HG03571 (cell line): ENCODE data around the gene ADGRA3.

ENCODE experiments used
- ATAC-seq: cut with Tn5 transposase; IDR thresholded peaks from one replicate; pipeline ENCODE4 v1.9.1; 2021; ENCODE audit not compliant: unreplicated experiment

Gene ADGRA3

DNA sequence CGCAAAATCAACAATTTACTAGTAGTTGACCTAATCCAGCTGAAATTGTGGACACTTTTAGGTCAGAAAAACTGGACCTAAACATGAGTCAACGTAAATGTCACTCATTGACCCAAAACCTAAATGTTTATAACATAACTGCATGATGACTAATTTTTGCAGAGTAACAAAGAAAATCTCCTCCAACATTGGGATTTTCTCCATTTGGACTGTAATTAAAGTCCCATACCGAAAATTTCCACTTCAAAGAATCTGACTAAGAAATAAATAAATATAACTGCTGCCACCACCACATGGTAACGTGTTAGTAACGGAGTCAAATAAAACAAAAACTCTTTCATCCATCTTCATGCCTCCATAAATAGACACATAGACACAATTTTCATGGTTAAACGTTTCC, 1.9 kb downstream of the ADGRA3 start:
- no peak for ATAC-seq

- ATAC-seq, result no peak
Measured at GRCh38 chr4:22512306-22512705, 3.6 kb downstream of the ADGRA3 start.

- ATAC-seq, result no peak
Measured at GRCh38 chr4:22510750-22511149, 5.1 kb downstream of the ADGRA3 start.

DNA sequence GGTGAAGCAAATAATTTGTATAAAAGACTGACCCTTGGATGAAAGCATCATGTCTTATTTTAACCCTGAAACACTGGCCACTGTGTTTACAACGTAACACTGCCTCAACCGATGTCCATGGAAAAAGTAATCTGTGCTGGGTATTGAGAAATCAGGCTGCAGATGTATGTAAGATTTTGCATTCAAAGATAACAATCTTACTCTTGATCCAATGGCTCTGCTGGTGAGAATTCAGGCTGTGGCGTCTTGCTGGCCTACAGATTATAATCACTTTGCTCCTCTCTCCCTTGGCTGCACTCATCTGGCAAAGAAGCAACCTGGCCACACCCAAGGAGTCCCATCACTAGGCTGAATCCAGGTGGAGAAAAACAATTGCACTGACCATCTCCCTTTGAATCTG, 7.5 kb downstream of the ADGRA3 start:
- no peak for ATAC-seq

DNA sequence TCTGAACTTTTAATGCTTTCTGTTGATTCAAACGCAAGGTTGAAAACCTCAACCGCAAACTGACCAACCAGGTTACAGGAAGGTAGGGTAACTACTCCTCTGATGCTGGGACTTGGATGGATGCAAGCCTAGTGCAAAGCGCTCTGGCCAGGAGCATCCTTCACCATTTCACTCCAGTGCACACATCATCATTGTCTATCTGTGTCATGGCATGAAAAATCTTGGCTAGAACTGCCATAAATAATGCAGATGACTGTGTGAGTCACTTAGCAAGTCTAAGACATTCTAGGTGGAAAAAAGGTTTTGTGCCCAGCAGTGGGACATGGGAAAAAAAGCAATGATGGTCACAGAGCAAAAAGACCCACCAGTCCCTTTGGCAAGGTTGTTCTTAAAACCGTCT, 10.9 kb downstream of the ADGRA3 start:
- ATAC-seq, result no peak

- ATAC-seq, result no peak
Measured at GRCh38 chr4:22504447-22504846, 11.4 kb downstream of the ADGRA3 start.

DNA sequence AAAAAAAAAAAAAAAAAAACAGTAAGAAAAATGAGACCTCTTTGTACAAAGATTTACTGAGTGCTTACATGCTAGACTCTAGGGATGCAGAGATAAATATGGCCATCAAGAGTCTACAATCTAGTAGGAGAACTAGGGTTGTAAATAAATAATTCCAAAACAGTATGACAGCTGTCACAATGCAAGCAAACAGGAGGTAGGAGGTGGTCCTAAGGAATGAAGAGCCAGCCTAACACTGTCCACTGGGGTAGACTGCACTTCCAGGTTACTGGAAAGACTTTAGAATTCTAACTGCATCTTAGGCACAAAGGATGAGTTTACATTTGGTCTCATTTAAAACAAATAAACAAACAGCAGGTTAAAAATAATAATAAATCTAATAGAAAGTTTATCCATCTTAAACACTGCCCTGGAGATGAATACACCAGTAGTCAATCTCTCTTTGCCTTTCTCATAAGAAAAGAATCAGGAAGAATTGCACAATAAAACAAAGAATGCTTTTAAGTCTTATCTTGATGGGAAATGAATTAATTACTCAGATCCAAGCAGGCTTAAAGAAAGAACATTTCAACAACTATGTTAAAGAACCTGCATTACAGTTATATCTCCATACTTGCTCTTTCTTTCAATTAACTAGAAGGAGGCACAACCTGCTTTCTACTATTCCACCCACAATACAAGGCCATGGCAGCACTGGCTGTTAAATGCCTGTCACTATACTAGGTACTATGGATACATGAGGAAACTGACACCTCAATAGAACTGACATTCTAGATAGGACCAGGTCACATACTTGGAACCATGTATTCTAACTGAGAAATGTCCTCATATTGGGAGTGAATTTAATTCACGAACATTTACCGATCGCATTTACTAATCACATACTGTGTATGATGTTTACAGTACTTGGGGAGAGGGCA, 12.7 kb downstream of the ADGRA3 start:
- no peak for ATAC-seq

DNA sequence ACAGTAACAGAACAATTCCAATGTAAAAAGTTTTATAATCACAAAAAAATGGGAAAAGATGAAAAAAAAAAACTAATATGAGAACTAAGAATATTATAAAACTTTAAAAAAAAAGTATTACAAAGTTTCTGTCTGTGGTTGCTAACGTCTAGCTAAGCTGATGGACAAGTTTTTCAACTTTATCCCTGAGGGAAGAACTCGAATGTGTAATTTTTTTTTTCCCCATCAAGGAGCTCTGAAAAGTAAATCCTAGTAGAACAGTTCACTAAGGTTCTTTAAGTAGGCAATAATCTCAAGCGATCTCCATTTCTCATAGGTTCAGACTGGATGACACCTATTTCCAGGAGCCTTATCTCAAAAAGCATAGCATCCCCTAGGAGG, 14.2 kb downstream of the ADGRA3 start:
- no peak for ATAC-seq

DNA sequence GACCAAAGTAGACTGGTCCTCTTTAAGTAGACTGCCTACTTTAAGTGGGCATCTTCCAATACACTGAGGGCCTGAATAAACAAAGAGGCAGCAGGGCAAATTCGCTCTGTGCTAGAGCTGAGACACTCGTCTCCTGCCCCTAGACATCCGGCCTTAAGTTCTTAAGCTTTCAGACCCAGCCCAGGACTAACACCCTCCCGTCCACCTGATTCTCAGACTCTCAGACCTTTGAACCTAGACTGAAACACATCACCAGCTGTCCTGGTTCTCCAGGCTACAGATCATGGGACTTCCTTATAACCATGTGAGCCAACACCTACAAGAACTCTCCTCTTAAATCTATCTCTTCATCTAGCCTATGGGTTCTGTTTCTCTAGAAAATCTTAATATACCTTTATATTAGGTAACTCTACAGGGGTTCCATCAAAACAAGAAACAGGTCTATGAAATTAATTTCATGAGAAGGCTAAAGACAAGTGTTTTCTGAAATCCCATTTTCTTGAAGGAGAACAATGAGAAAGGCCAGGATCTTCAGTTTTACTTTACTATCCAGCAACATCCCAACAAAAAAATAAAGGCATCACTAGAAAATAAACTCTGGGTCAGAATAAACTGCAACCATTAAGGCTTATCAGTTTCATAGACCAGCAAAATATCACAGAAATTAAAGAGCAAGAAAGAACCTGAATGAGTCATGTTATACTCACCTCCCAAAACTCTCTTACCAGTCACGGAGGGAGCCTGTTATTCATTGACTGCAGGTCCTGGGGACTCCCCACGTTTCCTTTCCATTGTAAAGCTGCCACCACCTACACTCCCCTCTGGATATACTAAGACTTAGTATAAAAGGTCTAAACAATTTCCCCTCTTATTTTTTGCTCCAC, 14.8 kb downstream of the ADGRA3 start:
- peak; percentile 56 for ATAC-seq

GRCh38 chr4:22500128-22500611, 15.7 kb downstream of the ADGRA3 start:
- ATAC-seq, result no peak

- ATAC-seq, result no peak
Measured at GRCh38 chr4:22498866-22499265, 17.0 kb downstream of the ADGRA3 start.

DNA sequence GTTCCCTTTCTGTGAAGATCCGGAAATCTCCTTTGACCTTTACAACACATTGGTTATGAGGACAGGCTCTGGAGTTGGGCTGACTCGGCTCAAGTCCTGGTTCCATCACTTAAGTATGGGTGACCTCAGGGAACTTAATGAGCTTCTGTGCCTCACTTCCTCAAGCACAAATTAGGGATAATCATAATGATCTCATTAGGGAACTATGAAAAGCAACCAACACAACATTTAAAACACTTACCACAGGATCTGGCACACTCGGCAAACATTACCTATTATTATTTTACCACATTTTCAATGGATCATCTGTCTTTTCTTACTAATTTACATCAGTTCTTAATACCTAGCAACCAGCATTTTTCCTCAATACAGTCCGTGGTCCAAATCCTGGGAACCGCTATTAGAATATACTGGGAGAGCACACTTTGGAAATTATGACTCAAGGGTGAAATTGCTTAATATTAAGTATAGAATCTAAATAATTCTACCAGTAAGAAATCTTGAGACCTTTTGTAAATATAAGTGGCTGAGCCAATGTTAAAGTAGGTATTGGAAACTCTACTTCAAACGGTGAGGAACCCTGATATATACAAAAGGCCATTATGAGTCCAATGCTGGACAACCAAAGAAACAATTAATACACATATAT, 19.6 kb downstream of the ADGRA3 start:
- ATAC-seq, result no peak

GRCh38 chr4:22493523-22493922, 22.3 kb downstream of the ADGRA3 start:
- no peak for ATAC-seq

- ATAC-seq, result no peak
Measured at GRCh38 chr4:22492987-22493386, 22.9 kb downstream of the ADGRA3 start.

DNA sequence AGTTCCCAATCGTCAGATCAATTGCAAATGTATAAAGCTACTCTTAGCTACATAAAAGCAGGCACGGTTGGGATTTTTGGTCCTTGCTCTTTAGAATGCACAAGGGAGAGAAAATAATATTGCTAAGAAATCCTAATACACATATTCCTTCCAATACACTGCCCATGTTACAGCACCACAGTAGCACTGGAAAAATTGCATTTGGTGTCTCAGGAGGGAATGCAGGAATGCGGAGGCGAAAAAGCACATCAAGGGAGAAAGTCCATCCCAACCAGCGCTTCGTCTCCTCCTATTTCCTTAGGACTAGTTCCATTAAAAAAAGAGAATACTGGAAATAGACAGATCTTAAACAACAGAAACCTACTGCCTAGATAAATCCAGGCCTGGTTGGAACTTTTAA, 23.9 kb downstream of the ADGRA3 start:
- ATAC-seq, result no peak

DNA sequence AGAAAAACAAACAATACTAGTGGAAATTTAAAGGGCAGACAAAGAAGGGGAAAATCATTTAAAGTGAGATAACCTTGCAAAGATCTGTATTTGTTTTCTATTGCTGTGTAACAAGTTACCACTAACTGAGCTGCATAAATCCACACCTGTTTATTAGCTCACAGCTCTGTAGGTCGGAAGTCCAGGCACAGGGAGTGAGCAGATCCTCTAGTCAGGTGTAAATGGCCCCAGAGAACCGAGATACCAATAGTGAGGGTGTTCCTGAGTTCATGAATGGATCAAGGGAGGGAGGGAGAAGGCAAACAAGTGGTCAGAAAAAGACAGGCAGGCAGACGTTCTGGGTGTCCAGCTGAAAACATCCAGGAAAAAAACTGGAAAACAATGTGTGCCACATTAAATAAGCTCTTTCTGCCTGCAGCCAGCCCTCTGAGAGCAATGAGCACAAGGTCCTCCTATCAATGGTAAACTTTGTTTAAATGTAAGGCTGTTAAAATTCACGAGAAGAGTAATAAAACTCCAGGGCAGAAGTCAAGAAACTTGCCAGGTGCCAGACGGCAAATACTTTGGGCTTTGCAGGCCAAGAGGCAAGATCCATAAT, 25.0 kb downstream of the ADGRA3 start:
- ATAC-seq, result no peak

GRCh38 chr4:22488106-22488505, 27.8 kb downstream of the ADGRA3 start:
- ATAC-seq, result no peak

DNA sequence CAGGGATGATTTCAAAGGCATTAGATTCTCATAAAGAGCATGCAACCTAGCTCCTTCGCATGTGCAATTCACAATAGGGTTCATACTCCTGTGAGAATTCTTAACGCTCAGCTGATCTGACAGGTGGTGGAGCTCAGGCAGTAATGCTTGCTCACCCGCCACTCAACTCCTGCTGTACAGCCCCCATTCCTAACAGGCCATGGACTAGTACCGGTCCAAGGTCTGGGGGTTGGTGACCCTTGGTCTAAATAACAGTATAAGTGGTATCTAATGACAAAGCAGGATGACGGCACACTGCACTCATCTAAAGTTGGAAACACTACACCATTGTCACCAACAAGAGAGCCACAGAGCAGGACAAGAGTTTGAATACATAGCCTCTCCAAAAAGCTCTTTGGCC, 28.5 kb downstream of the ADGRA3 start:
- ATAC-seq, result no peak

DNA sequence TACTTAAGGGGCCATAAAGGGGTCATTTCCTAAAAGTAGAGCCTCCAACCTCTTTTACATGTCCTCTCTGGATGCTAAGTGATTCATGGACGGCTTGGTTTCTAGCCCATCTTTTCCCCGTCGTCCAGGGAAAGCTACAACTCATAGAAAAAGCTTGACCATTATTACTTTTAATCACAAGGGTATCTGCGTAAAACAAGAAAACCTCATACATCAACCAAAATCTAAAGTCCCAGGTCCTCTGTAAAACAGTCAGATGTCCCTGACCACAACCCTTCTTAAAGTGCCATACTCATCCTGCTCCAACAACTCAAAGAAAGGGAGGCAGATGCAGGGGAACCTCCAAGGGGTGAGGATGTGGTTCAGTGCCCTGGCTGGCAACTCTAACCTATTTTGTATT, 29.6 kb downstream of the ADGRA3 start:
- no peak for ATAC-seq

GRCh38 chr4:22485737-22486136, 30.1 kb downstream of the ADGRA3 start:
- ATAC-seq, result no peak

DNA sequence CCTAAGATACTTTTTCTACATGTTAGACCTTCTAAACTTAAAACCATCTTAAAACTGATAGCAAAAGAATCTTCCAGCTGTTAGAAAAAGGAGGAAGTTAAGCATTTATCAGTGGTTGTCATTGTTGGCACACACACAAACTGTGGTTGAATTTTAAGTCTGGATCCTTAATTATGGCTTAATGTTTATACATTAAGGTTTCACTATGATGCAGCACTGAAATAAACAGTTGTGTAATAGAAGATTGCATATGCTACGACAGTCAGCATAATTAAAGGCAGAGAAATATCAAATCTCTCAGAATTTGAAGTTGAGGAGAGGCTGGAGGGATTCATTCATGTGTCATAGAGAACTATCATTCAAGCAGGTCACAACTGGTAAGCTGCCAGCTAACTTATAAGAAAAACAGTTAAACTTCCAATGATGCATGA, 32.3 kb downstream of the ADGRA3 start:
- no peak for ATAC-seq
